C4-2B (cell line): ENCODE measurements around the gene SNTG2.
"Not testable (repeated sequence)": the region's sequence is repeated elsewhere in the genome, so short reads cannot be mapped to it uniquely, and the experiment has no call there.

Experiments
- H3K27ac ChIP-seq: fragments of 450-650 bp; 2 replicates; pipeline ENCODE4 v1.5.1; 2017
- CTCF ChIP-seq: fragments of 450-650 bp; conservative IDR thresholded peaks from 2 replicates; pipeline ENCODE4 v1.5.1; 2017; ENCODE audit warnings: mild to moderate bottlenecking
- ZFX ChIP-seq: fragments of 450-650 bp; IDR thresholded peaks from 2 replicates; pipeline ENCODE4 v1.6.1; 2017

The SNTG2 gene

GRCh38 chr2:1079873-1080799, 129.5 kb downstream of the SNTG2 start:
- H3K27ac ChIP-seq = no peak overlapping the region
- TF ChIP-seq CTCF (no peak), ZFX (no peak)

- no peak overlapping the region for H3K27ac ChIP-seq
- TF ChIP-seq CTCF = no peak
- no peak for TF ChIP-seq ZFX
Measured at GRCh38 chr2:1081451-1082225, 131.0 kb downstream of the SNTG2 start.

GRCh38 chr2:1082456-1083205, 132.0 kb downstream of the SNTG2 start:
- H3K27ac ChIP-seq = no peak overlapping the region
- TF ChIP-seq ZFX (no peak), CTCF (no peak)

- TF ChIP-seq ZFX (no peak), CTCF (no peak)
- no peak overlapping the region for H3K27ac ChIP-seq
Measured at GRCh38 chr2:1088192-1088860, 137.7 kb downstream of the SNTG2 start.

- TF ChIP-seq ZFX (no peak), CTCF (no peak)
- no peak overlapping the region for H3K27ac ChIP-seq
Measured at GRCh38 chr2:1088940-1089339, 138.3 kb downstream of the SNTG2 start.

GRCh38 chr2:1091895-1092585, 141.4 kb downstream of the SNTG2 start:
- TF ChIP-seq CTCF (no peak), ZFX (no peak)
- no peak overlapping the region for H3K27ac ChIP-seq

GRCh38 chr2:1093668-1094067, 143.0 kb downstream of the SNTG2 start:
- H3K27ac ChIP-seq = not testable (repeated sequence)
